Measurements from ENCODE around the gene PLAAT1. TPM values are rescaled to one million over a fixed set of nuclear protein-coding genes. Genes with fewer than 3 reads are reported as not detected.
A peak's percentile ranks its signal among the peaks of the same experiment; 100 is the strongest.

PLAAT1 gene
- total RNA-seq, 1 donor from 2014 or later = 1.6 TPM

DNA sequence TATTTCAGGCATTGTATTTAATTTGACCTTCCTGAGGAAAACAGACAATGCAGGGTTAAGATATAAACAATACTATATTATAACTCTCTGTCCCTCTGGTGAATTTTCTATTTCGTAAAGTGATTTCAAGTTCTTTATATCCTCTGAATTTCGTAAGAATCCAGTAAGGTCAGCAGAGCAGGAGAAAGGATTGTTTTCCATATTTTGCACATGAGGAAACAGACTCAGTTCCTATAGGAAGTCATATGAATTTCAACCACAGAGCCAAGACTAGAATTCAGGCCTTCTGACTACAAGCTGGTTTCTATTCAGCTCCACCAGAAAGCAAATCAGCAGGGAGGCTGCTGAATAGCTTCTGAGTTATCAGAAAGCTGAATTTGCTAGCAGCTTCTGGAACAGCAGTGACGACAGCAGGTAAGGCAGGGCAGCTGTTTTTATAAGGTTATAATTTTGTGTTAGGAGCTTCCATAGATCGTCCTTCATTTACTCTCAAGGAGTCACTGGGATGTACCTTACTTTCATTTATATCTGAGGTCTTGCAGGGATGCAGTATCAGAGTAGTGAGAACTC is 11.1 kb upstream of the PLAAT1 start:
- TF ChIP-seq, protein P1, sequence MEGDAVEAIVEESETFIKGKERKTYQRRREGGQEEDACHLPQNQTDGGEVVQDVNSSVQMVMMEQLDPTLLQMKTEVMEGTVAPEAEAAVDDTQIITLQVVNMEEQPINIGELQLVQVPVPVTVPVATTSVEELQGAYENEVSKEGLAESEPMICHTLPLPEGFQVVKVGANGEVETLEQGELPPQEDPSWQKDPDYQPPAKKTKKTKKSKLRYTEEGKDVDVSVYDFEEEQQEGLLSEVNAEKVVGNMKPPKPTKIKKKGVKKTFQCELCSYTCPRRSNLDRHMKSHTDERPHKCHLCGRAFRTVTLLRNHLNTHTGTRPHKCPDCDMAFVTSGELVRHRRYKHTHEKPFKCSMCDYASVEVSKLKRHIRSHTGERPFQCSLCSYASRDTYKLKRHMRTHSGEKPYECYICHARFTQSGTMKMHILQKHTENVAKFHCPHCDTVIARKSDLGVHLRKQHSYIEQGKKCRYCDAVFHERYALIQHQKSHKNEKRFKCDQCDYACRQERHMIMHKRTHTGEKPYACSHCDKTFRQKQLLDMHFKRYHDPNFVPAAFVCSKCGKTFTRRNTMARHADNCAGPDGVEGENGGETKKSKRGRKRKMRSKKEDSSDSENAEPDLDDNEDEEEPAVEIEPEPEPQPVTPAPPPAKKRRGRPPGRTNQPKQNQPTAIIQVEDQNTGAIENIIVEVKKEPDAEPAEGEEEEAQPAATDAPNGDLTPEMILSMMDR (IDR thresholded peaks at IDR 0.05; ENCODE audit: insufficient read depth, low read length, severe bottlenecking) = no peak
- DNase-seq (ENCODE audit: low read depth) (no peak), FAIRE-seq (no peak)
- no peak overlapping the region for H3K4me3 ChIP-seq (ENCODE audit: low read depth, low read length)
- H3K27me3 ChIP-seq (ENCODE audit: control insufficient read depth, insufficient read depth, low read length) = no peaks in the 10 kb centered on the region
- H3K36me3 ChIP-seq (ENCODE audit: control insufficient read depth, insufficient read depth, low read length) = no peaks in the 10 kb centered on the region

DNA sequence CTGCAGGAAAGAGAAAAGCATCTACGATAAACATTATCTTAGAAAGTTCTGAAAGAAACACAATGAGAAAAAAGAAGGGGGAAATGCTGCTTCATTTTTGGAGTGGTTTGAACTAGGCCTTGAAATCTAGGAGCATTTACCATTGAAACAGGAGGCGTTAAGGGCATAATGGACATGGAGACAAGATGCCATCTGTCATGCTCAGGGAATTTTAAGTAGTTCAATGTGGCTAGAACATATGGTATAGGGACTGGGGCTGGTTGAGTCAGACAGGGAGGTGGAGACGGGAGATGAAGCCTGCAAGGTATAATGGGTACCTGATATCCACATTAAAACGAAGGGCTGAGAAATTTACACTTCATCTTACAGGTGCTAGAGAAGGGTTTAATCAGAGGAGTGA is 10.4 kb upstream of the PLAAT1 start:
- TF ChIP-seq, protein P1 (IDR thresholded peaks at IDR 0.05; ENCODE audit: insufficient read depth, low read length, severe bottlenecking) = no peak
- Histone ChIP-seq H3K27me3 (ENCODE audit: control insufficient read depth, insufficient read depth, low read length) (no peaks in the 10 kb centered on the region), H3K4me3 (ENCODE audit: low read depth, low read length) (no peak overlapping the region), H3K36me3 (ENCODE audit: control insufficient read depth, insufficient read depth, low read length) (no peaks in the 10 kb centered on the region)
- no peak for FAIRE-seq
- no peak for DNase-seq (ENCODE audit: low read depth)

DNA sequence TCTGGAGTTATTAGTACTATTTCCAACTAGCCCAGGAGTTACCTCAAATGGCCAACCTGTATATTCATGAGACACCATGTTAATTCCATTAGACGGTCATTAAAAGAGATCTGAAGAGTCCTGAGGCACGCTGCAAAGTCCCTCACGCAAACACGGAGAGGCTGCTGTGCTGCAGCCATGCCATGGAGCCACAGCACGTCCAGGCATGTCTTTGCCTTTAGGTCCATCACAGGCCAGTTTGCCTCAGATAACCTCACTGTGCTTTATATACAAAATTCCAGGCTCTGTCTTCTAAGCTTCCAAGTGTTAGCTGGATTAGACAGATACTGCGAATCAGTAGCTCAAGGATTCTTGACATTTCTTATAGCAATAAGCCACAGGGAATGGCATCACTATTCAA is 9.8 kb upstream of the PLAAT1 start:
- FAIRE-seq = no peak
- DNase-seq (ENCODE audit: low read depth) = peak; percentile 54
- TF ChIP-seq, protein P1 (IDR thresholded peaks at IDR 0.05; ENCODE audit: insufficient read depth, low read length, severe bottlenecking) = no peak
- Histone ChIP-seq H3K36me3 (ENCODE audit: control insufficient read depth, insufficient read depth, low read length) (no peaks in the 10 kb centered on the region), H3K27me3 (ENCODE audit: control insufficient read depth, insufficient read depth, low read length) (no peaks in the 10 kb centered on the region), H3K4me3 (ENCODE audit: low read depth, low read length) (no peak overlapping the region)

DNA sequence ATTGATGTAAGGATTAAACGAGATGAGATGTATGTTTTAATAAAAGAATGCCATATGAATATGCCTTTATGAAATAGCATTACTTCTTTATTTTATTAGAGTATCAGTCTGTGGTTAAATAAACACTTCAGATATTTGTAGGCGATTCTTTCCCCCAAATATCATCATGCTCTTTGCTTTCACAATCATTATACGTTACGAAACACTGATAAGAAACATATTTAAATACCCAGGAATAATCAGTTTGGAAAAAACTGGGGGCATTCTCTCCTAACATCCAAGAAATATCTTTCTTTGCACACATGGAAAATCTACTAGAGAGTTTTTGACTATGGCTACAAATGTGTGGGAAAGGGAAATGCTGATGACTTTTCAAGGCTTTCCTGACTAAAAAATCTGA is 4.4 kb upstream of the PLAAT1 start:
- TF ChIP-seq, protein P1 (IDR thresholded peaks at IDR 0.05; ENCODE audit: insufficient read depth, low read length, severe bottlenecking) = no peak
- DNase-seq (ENCODE audit: low read depth) (no peak), FAIRE-seq (no peak)
- no peak overlapping the region for H3K4me3 ChIP-seq (ENCODE audit: low read depth, low read length)
- H3K36me3 ChIP-seq (ENCODE audit: control insufficient read depth, insufficient read depth, low read length) = no peaks in the 10 kb centered on the region
- no peaks in the 10 kb centered on the region for H3K27me3 ChIP-seq (ENCODE audit: control insufficient read depth, insufficient read depth, low read length)

DNA sequence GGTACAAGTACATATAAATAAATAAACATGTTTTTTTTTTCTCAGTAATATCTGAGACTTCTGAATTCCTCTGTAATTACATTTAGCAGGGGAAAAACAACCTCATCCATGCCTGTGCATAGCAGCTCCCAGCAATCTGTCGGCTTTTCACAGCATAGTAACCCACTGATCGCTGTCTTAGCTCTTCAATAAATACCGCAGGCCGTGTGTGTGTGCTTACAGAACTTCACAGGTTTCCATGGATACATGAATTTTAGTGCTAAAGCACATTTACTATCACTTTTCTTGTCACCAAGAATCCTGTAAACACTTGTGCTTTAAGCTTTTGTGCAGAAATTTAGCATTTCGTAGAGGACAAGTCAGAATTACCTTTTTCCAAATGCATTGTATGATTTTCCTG is 4.0 kb upstream of the PLAAT1 start:
- Histone ChIP-seq H3K4me3 (ENCODE audit: low read depth, low read length) (no peak overlapping the region), H3K36me3 (ENCODE audit: control insufficient read depth, insufficient read depth, low read length) (no peaks in the 10 kb centered on the region), H3K27me3 (ENCODE audit: control insufficient read depth, insufficient read depth, low read length) (no peaks in the 10 kb centered on the region)
- FAIRE-seq (no peak), DNase-seq (ENCODE audit: low read depth) (no peak)
- TF ChIP-seq, protein P1 (IDR thresholded peaks at IDR 0.05; ENCODE audit: insufficient read depth, low read length, severe bottlenecking) = no peak

DNA sequence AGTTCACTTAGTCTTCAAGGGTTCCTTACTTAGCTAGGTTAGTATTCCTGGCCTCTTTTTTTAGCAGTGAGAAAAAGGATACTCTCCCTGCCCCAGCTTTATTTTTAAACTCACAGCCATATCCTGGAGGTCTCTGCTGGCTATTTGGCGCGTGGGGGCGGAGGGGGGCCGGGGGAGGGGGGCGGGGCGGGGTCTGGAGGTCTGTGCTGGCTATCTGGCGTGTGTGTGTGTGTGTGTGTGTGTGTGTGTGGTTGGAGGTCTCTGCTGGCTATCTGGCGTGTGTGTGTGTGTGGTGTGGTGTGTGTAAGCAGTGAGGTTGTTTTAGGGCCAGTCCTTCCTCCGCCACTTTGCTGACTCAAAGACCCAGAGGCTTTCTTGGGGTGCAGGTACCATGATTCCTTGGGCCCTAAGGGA is 579 bp upstream of the PLAAT1 start:
- Histone ChIP-seq H3K36me3 (ENCODE audit: control insufficient read depth, insufficient read depth, low read length) (no peaks in the 10 kb centered on the region), H3K27me3 (ENCODE audit: control insufficient read depth, insufficient read depth, low read length) (no peaks in the 10 kb centered on the region), H3K4me3 (ENCODE audit: low read depth, low read length) (peak overlapping the region; percentile 51)
- FAIRE-seq (no peak), DNase-seq (ENCODE audit: low read depth) (no peak)
- TF ChIP-seq, protein P1 (IDR thresholded peaks at IDR 0.05; ENCODE audit: insufficient read depth, low read length, severe bottlenecking) = no peak

All from bronchial epithelial cell (primary cell).